Measurements from ENCODE around the gene LAMC1.

Gene LAMC1

DNA sequence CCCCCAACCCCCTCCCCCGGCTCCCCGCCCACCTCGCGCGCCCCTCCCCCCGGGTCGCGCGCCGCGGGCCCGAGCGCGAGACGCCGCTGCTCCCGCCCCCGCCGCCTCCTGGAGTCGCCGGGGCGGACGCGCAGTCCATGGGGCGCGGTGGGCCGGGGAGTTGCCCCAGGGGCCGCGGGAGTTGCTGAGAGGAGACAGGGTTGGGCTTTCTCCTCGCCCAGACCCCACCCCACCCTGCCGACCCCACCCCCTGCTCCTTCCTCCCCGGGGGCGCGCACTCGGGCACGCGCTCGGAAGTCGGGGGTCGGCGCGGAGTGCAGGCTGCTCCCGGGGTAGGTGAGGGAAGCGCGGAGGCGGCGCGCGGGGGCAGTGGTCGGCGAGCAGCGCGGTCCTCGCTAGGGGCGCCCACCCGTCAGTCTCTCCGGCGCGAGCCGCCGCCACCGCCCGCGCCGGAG is at the start of gene LAMC1:
LAMC1 (plus strand) TSS at position 275 of the 455 bp plus-strand sequence. CDS start 297 bp downstream, outside the sequence.
- peak; percentile 60 to 66 for DNase-seq (ENCODE audit: low read depth in 2 of 2)

DNA sequence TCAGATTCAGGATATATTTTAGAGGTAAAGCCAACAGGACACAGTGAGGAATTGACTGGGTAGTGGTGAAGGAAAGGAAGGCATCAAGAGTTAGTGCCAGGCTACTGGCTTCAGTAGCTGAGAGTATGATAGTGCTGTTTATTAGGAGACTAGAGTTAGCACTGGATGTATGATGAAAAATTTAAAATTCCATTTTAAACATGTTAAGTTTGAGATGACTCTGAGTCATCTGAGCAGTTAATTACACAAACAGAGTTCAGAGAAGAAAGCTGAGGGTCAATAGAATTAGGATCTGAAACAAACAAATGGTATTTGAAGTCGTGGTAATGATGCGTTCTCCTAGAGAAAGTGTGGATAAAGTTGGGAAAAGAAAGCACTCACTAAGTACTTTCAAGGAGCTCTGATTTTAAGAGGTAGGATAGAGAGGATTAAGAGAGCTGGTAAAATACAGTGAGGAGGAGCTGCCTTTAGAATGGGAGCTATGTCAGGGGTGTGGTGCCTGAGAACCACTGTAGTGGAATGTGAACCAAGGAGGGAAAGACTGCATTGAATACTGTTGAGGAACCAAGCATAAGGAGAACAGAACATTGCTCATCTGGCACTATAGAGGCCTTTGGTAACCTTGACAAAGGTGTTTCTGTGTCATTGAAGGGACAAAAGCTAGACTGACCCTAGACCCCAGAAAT is 48.6 kb upstream of the LAMC1 start:
- no peak for DNase-seq (ENCODE audit: low read depth in 2 of 2)

DNA sequence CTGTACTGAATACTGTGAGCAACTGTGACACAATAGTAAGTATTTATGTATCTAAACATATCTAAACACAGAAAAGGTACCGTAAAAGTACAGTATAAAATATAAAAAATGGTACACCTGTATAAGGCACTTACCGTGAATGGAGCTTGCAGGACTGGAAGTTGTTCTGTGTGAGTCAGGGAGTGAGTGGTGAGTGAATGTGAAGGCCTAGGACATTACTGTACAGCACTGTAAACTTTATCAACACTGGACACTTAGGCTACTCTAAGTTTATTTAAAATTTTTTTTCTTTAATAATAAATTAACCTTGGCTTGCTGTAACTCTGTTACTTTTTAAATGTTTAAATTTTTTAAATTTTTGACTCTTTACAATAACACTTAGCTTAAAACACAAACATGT is 45.7 kb upstream of the LAMC1 start:
- no peak for DNase-seq (ENCODE audit: low read depth in 2 of 2)

DNA sequence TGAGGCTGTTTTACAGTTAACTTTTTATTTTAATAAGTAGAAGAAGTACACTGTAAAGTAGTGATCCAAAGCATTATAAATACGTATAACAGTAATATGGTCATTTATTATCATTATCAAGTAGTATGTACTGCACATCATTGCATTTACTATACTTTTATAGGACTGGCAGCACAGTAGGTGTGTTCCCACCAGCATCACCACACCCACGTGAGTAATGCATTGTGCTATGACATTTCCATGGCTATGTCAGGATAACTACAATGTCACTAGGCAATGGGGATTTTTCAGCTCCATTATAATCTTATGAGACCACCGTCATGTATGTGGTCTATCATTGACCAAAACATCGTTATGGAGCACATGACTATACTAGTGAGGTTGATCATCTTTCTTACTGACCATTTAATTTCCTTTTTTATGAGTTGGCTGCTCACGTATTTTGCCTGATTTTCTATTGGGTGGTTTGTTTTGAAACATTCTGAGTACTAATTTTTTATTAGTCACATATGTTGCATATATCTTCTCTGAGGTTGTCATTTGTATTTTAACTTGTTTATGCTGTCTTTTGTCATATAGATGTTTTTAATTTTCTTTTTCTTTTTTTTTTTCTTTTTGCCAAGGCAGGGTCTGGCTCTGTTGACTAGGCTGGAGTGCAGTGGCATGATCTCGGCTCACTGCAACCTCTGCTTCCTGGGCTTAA is 44.9 kb upstream of the LAMC1 start:
- no peak for DNase-seq (ENCODE audit: low read depth in 2 of 2)

DNA sequence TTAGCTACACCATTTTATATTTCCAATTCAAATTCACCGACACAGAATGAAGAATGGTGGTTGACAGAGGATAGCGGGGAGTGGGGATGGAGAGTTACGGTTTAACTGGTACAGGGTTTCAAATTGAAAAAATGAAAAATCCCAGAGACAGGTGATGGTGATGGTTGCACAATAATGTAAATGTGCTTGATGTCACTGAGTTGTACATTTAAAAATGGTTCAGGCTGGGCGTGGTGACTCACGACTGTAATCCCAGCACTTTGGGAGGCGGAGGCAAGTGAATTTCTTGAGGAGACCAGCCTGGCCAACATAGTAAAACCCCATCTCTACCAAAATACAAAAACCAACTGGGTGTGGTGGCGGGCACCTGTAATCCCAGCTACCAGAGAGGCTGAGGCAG is 39.1 kb upstream of the LAMC1 start:
- no peak for DNase-seq (ENCODE audit: low read depth in 2 of 2)

DNA sequence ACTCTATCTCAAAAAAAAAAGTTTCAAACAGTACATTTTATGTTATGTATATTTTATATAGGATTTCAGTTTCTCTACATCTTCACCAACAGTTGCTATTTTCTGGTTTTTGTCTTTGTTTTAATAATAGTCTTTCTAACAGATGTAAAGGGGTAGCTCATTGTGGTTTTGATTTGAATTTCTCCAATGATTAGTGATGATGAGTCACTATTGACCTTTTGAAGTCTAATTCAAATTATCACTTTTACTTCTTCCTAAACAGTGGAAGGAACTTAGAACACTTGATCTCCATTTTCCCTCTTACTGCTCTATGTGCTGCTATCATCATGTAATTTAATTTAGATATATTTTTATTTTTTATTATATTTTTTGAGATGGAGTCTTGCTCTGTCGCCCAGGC is 38.6 kb upstream of the LAMC1 start:
- no peak for DNase-seq (ENCODE audit: low read depth in 2 of 2)

DNA sequence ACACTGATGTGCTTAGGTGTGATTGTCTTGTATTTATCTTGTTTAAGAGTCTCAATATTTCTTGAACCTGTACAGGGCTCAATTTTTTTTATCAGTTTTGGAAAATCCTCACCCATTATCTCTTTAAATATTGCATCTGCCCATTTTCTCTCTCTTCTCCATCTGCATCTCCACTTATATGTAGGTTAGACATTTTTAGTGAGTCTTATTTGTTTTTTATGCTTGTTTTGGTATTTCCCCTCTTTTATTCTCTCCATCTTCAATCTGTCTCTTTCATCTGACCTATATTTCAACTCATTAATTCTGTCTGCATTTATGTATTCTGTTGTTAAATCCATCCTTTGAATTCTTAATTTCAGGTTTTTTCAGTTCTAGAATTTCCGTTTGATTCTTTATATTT is 37.3 kb upstream of the LAMC1 start:
- DNase-seq (ENCODE audit: low read depth in 2 of 2) = no peak

DNA sequence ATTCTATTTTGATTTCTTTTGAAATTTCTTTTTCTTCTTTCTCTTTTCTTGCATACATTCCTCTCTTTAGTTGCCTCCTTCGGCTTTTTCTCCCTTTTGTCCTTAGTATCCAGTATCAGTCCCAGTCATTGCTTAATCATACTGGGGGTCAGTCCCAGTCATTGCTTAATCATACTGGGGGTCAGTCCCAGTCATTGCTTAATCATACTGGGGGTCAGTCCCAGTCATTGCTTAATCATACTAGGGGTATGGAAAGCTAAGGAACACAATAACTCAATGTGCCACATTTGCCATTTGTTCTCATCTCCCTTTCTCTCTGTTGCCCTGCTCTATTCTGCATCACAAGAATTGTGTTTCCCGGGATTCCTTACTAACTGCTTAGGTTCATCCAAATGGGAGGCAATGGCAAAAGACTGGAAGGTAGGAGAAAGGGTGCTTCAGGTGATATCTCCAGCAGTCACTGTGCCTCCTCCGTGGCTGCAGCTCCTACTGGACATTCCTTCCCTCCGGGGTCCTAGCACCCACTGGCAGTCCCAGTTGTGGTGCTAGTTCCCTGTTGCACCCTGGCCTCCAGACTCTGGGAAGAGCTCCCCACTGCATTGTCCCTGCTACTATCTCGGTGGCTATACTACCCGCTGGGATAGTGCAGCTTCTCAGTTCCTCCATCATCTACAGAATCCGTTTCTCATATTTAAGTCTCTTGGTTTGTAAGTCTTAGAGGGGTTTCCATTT is 32.6 kb upstream of the LAMC1 start:
- DNase-seq (ENCODE audit: low read depth in 2 of 2) = no peak

DNA sequence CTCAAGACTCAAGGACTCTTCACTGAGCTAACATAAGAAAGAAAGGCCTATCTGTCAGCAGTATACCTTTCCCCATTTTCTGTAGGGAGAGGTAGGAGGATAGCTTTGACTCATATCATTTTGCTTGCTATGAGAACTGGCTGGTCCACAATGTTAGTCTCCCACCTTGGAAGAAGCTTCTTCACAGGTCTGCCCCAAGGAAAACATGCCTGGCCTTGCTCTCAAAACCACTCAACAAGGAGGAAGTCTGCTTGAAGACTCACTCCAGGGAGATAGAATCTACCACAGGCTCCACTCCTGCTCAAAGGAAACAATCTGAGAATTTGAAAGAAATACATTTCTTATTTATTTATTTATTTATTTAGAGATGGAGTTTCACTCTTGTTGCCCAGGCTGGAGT is 29.5 kb upstream of the LAMC1 start:
- no peak for DNase-seq (ENCODE audit: low read depth in 2 of 2)

DNA sequence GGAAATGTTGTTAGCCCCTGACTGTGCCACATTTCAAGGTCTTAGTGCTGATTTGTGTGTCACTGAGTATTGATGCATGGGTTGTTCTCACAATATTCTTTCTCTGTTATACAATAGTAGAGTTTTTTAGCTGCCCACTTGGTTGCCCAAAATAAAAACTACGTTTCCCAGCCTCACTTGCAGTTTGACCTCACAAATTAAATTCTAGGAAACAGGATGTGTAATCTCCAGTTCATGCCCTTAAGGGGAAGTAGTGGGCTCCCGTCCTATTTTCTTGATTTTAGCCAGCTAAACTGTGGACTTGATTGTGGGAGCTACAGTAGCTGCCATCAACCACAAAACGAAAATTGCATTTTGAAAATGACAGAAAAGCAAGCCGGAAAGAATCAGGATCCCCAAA is 27.3 kb upstream of the LAMC1 start:
- no peak for DNase-seq (ENCODE audit: low read depth in 2 of 2)

DNA sequence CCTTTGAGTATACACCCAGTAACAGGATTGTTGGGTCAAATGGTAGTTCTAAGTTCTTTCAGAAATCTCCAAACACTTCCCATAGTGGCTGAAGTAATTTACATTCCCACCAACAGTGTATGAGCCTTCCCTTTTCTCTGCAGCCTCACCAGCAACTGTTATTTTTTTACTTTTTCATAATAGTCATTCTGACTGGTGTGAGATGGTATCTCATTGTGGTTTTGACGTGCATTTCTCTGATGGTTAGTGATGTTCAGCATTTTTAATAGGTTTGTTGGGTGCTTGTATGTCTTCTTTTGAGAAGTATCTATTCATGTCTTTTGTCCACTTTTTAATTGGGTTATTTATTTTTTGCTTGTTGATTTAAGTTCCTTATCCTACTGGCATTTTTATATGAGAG is 26.4 kb upstream of the LAMC1 start:
- no peak for DNase-seq (ENCODE audit: low read depth in 2 of 2)

DNA sequence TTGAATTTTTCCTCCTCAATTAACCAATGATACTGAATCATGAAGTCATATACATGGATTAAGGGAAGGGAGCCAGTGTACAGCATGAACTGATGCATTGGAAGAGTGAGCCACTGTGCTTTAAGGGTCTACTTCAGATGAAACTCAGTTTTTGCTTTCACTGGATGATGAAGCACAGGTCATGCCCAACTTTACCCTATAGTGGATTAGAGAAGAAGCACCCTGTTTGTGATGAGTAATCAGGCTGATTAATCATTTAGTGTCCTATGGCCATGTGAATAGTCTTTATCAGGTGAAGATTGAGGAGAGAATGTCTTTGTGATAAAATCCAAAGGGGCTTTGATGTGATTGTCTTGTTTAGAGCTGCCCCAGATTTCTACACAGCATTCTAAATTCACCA is 24.7 kb upstream of the LAMC1 start:
- DNase-seq (ENCODE audit: low read depth in 2 of 2) = no peak

DNA sequence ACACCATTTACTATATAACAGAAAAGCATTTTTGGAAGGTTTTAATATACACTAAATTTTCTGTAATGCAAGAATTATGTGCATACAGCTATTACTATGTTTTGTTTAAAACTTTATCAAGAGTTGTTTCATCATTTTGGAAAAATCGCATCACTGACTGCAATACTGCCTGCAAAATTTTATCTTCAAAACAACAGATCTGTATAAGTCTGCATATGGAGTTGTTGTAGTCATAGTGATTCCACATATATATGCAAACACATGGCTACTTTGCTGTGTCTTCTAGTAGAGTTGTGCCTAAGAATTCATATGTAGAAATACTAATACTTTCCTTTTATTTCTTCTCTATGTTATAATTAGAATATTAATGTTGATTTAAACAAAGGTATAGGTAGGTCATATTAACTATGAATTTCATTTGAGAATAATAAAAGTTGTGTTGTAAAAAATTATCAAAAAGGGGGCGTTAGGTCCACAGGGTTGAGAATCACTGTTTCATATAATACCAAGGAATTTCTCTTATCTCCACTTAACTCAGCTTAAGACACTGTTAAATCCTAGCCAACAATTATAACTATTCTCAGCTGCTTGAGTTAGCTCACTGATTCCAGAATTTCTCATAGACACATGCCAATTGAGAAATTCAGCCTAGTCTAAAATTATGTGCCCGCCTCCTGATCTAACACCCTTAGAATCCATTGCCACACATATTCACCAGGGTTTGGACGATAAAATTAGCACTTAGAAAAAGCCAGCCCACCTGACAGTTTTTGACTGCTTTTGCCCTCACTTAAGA is 22.9 kb upstream of the LAMC1 start:
- DNase-seq (ENCODE audit: low read depth in 2 of 2) = no peak

DNA sequence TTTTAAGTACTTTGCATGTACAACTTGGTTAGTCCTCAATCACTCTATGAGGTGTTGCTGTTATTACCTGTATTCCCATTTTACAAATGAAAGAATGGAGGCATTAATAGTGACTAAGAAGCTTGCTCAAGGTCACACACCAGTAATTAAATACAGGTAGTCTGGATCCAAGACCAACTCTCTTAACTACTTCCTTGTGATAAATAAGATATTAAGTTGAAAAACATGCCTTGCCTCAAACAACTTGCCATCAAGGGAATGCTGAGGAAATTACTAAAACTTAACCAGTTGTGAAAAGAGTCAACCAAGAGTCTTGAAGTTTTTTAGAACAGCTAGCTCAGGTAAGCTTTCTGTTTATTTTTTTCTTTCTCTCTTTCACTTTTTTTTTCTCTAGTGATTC is 21.0 kb upstream of the LAMC1 start:
- DNase-seq (ENCODE audit: low read depth in 2 of 2) = no peak

DNA sequence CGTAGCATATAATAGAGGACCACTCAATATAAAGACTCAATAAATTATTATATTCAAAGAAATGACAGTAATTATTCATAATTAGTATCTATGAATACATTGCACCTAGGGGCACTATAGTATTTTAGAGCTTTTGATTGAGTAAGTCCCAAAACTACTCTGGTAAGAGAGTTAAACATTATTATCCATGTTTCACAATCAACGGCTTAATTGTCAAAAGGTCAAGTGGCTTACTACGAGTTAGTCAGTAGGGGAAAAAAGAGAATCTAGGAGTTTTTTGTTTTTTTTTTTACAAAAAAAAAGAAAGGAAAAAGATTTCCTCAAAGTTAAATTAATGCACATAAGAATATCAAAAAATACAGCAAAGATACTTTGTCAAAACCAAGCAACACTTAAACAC is 20.4 kb upstream of the LAMC1 start:
- no peak for DNase-seq (ENCODE audit: low read depth in 2 of 2)

DNA sequence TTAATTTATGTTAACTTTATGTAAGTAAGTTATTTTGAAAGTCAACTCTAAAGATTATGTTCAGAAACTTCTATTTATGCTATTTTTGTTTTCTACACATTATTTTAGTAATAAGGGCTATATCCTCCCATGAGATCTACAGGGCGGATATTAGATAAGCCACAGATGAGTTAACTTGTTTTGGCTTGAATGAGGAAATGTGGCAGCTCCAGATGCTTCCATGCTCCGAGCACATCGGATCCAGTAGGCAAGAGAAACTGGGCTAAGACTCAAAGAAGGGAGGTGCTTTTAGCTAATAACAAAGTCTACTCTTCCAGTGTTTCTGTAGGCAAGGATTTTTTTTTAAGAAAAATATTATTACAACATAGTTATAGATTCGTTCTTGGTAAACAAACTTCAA is 20.0 kb upstream of the LAMC1 start:
- DNase-seq (ENCODE audit: low read depth in 2 of 2) = no peak

DNA sequence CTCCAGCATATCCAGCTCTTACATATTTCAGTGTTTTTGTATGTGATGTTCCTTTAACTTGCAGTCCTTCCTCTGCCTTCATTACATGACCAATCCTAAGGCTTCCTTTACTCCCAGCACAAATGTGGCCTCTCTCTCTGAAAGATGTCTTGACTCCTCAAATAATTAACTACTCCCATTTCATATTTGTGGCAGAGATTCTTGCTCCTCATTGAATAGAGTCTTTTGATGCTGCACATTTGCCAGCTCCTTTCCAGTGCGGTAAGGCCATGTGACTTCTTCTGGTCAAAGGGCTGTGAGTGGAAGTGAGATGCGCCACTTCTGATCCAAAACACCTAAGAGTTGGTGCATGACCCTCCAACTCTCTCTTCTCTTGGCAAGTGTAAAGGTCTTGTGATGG is 19.1 kb upstream of the LAMC1 start:
- no peak for DNase-seq (ENCODE audit: low read depth in 2 of 2)

DNA sequence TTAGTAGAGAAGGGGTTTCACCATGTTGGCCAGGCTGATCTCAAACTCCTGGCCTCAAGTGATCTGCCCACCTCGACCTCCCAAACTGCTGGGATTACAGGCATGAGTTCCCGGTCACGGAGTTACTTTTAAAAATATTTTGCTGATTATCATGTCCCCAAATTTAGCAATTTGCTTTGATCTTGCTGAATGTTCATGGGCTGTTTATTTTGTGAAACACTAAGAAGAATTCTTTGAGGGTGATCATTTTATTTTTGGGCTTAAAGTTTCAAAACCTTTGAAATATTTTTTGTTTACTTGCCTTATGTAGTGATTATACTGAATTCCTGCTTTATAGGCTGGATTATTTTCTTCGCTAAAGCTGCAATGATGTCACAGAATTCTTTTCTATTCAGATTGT is 11.4 kb upstream of the LAMC1 start:
- no peak for DNase-seq (ENCODE audit: low read depth in 2 of 2)

DNA sequence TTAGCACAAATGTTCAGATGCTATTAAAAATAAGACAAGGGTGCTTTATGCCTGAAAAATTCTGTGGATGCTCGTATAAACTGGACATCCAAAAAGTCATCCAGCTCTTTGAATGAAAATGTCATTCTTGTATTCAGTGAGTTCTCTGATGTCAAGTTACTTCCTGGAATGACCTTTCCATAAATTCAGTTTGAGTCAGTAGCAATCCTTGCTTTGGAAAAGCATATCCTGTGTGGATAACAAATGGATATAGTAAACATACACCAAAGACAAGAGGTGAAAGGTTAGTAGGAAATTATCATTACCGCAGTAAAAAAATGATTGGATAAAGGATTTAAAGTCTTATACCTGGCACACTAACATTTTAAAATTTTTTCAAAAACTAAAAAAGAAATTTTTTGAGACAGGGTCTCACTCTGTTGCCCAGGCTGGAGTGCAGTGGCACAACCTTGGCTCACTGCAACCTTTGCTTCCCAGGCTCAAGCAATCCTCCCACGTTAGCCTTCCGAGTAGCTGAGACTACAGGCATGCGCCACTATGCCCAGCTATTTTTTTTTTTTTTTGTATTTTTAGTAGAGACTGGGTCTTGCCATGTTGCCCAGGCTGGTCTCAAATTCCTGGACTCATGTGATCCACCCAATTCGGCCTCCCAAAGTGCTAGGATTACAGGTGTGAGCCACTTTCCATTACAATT is 10.8 kb upstream of the LAMC1 start:
- no peak for DNase-seq (ENCODE audit: low read depth in 2 of 2)

DNA sequence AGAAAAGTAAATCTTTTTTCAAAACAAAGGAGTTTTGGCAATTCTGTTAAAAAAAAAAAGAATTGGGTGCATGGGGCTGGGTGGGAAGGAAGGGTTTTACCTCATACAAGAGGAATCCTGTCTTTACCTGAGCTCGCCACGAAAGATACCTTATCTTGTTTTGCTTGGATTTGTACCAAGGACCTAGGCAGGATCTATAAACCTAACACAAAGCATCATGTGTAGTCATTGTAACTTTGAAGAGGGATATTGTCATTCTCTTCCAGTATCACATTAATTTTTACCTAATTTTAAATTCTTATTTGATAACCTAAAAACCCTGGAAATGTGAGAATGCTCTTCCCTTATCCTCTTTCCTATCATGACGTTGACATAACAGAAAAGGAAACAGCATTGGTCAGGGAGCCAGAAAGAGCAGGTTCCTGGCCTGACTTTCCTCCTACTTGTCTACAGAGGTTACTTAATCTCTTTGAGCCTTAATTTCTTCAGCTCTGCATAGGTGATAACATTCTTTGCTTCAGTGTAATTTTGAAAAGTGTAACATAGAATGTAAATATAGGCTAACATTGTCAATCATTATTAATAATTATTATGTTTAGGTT is 4.0 kb upstream of the LAMC1 start:
- no peak for DNase-seq (ENCODE audit: low read depth in 2 of 2)

DNA sequence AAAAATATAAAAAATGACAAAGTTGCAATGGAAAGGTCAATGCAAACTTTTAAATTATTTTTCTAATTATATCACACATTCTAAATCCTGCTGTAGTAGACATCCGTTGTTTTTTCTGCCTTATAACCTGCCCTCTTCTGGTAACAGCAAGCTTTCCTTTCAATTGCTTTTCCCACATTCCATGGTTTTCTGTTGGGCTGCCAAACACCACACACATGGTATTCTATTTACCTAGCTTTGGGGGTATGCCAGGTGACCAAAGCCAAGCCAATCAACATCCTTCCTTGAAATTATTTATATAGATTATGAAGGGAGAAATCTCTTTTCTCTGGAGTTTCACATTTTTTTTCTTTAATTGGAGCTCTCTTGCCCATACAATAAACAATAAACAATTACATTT is 3.4 kb upstream of the LAMC1 start:
- no peak for DNase-seq (ENCODE audit: low read depth in 2 of 2)

Measured in fibroblast of skin of left biceps (primary cell).